ENCODE results near the gene TRMT10B. TPM values are rescaled to one million over a fixed set of nuclear protein-coding genes. Genes with fewer than 3 reads are reported as not detected.

Gene TRMT10B
- total and polyA plus RNA-seq, 2 experiments from 2014 or later, result 3.0 to 4.1 TPM

DNA sequence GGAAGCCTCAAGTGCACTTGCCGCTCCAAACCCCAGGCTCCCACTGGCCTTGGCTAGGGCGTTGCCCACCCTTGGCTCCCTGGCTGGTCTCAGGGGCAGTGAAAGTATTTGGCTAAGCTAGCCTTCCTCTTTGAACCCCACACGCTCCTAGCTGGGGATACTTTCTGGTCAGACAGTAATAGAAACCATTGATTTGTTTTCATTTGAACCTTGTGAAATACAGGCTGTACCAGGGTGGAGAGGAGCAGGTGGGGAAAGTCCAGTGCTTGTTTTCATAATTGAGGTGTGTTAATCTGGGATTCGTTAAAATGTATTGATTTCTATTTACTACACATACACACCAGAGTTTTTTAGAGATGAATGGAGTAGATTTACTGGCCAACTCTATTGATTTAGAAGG, 45.9 kb upstream of the TRMT10B start:
- 80% methylated on average over 4 of the region's 4 CpGs for WGBS (ENCODE audit: low lambda C conversion rate, missing lambda C conversion rate)
- H3K36me3 ChIP-seq (replicated peaks; ENCODE audit: insufficient read depth, low read depth), result no peaks in the 10 kb centered on the region
- H4K20me1 ChIP-seq (ENCODE audit: insufficient read depth, poor library complexity, severe bottlenecking), result no peaks in the 10 kb centered on the region
- no peak overlapping the region for H3K27ac ChIP-seq
- H3K9me2 ChIP-seq (replicated peaks; ENCODE audit: insufficient read depth), result no peaks in the 10 kb centered on the region
- H3K4me3 ChIP-seq, result no peak overlapping the region
- no peak overlapping the region for H3K4me2 ChIP-seq
- DNase-seq (ENCODE audit: low spot score), result no peak
- H2AFZ ChIP-seq, result no peak overlapping the region
- H3K79me2 ChIP-seq, result no peaks in the 10 kb centered on the region
- no peaks in the 10 kb centered on the region for H3K27me3 ChIP-seq
- TF ChIP-seq EZH2 (IDR thresholded peaks at IDR 0.05; ENCODE audit: borderline replicate concordance), result no peak
- no peak for TF ChIP-seq EZH2phosphoT487 (IDR thresholded peaks at IDR 0.05; ENCODE audit: low read depth, severe bottlenecking, unreplicated experiment)
- TF ChIP-seq, protein P1, sequence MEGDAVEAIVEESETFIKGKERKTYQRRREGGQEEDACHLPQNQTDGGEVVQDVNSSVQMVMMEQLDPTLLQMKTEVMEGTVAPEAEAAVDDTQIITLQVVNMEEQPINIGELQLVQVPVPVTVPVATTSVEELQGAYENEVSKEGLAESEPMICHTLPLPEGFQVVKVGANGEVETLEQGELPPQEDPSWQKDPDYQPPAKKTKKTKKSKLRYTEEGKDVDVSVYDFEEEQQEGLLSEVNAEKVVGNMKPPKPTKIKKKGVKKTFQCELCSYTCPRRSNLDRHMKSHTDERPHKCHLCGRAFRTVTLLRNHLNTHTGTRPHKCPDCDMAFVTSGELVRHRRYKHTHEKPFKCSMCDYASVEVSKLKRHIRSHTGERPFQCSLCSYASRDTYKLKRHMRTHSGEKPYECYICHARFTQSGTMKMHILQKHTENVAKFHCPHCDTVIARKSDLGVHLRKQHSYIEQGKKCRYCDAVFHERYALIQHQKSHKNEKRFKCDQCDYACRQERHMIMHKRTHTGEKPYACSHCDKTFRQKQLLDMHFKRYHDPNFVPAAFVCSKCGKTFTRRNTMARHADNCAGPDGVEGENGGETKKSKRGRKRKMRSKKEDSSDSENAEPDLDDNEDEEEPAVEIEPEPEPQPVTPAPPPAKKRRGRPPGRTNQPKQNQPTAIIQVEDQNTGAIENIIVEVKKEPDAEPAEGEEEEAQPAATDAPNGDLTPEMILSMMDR (IDR thresholded peaks at IDR 0.05; ENCODE audit: poor library complexity), result no peak
- no peaks in the 10 kb centered on the region for H3K9me3 ChIP-seq (ENCODE audit: low read depth)
- H3K4me1 ChIP-seq (ENCODE audit: insufficient read depth), result no peaks in the 10 kb centered on the region

- H3K4me2 ChIP-seq, result no peak overlapping the region
- no peak for TF ChIP-seq EZH2phosphoT487 (IDR thresholded peaks at IDR 0.05; ENCODE audit: low read depth, severe bottlenecking, unreplicated experiment)
- no peak for TF ChIP-seq EZH2 (IDR thresholded peaks at IDR 0.05; ENCODE audit: borderline replicate concordance)
- TF ChIP-seq, protein P1 (IDR thresholded peaks at IDR 0.05; ENCODE audit: poor library complexity), result no peak
- H2AFZ ChIP-seq, result no peak overlapping the region
- H3K27me3 ChIP-seq, result no peaks in the 10 kb centered on the region
- H3K4me1 ChIP-seq (ENCODE audit: insufficient read depth), result no peaks in the 10 kb centered on the region
- 87% methylated on average over 3 of the region's 3 CpGs for WGBS (ENCODE audit: low lambda C conversion rate, missing lambda C conversion rate)
- H3K9me3 ChIP-seq (ENCODE audit: low read depth), result no peaks in the 10 kb centered on the region
- H3K4me3 ChIP-seq, result no peak overlapping the region
- no peak overlapping the region for H3K27ac ChIP-seq
- no peaks in the 10 kb centered on the region for H3K79me2 ChIP-seq
- no peak for DNase-seq (ENCODE audit: low spot score)
- no peaks in the 10 kb centered on the region for H3K9me2 ChIP-seq (replicated peaks; ENCODE audit: insufficient read depth)
- H4K20me1 ChIP-seq (ENCODE audit: insufficient read depth, poor library complexity, severe bottlenecking), result no peaks in the 10 kb centered on the region
- no peaks in the 10 kb centered on the region for H3K36me3 ChIP-seq (replicated peaks; ENCODE audit: insufficient read depth, low read depth)
Measured at GRCh38 chr9:37710046-37710445, 43.6 kb upstream of the TRMT10B start.

DNA sequence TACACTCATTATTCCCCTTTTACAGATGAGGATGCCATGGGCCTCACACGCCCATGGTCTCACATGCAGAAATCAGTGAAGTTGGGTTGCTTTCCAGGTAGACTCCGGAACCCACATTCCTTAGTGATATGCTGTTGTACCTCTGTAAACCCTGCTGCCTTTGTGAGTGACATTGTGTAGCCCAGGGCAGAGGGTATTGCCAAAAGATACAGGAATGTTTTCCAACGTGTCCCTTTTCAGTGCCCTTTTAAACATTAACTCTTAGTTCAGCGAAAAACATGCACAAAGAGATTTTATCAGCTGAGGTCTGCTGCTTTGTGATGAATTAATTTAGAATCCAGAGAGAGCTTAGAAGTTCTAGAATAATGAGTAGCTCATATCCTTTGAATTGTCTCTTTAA, 38.3 kb upstream of the TRMT10B start:
- Histone ChIP-seq H3K36me3 (replicated peaks; ENCODE audit: insufficient read depth, low read depth) (no peaks in the 10 kb centered on the region), H3K79me2 (no peaks in the 10 kb centered on the region), H3K4me2 (no peak overlapping the region), H2AFZ (no peak overlapping the region), H3K27me3 (no peaks in the 10 kb centered on the region), H3K9me3 (ENCODE audit: low read depth) (no peaks in the 10 kb centered on the region), H3K4me3 (no peak overlapping the region), H3K27ac (no peak overlapping the region), H4K20me1 (ENCODE audit: insufficient read depth, poor library complexity, severe bottlenecking) (no peaks in the 10 kb centered on the region), H3K9me2 (replicated peaks; ENCODE audit: insufficient read depth) (no peaks in the 10 kb centered on the region), H3K4me1 (ENCODE audit: insufficient read depth) (no peaks in the 10 kb centered on the region)
- 55% methylated on average over 4 of the region's 4 CpGs for whole genome bisulfite sequencing (ENCODE audit: low lambda C conversion rate, missing lambda C conversion rate)
- TF ChIP-seq EZH2phosphoT487 (IDR thresholded peaks at IDR 0.05; ENCODE audit: low read depth, severe bottlenecking, unreplicated experiment), result no peak
- TF ChIP-seq, protein P1 (IDR thresholded peaks at IDR 0.05; ENCODE audit: poor library complexity), result no peak
- no peak for TF ChIP-seq EZH2 (IDR thresholded peaks at IDR 0.05; ENCODE audit: borderline replicate concordance)
- DNase-seq (ENCODE audit: low spot score), result no peak
